Spleen (tissue), 11 donors: ENCODE results near the gene RAPGEF4. TPM values are rescaled to one million over a fixed set of nuclear protein-coding genes. Genes with fewer than 3 reads are reported as not detected.

Experiments
- DNase-seq: peaks from one replicate; pipeline ENCODE4 v3.0.0-alpha.2; 2020
- H3K27ac ChIP-seq, 8 donors: fragments of 200-600 bp; sonication (generic) in 7 of 8; 1 replicate in 4 of 8; 2 replicates in 4 of 8; pipeline versions ENCODE4 v1.5.0 to v1.8.0; 2016 to 2021; ENCODE audit warnings: inconsistent platforms in 4 of 8, mild to moderate bottlenecking in 4 of 8, moderate library complexity in 1 of 8
- H3K27me3 ChIP-seq, 7 donors: fragments of 200-600 bp; sonication (generic) in 6 of 7; replicated peaks in 1 of 7; 1 replicate in 4 of 7; 2 replicates in 3 of 7; pipeline versions ENCODE4 v1.5.0 to v1.8.0; 2016 to 2021; ENCODE audit warnings: inconsistent platforms in 3 of 7, mild to moderate bottlenecking in 1 of 7
- H3K36me3 ChIP-seq, 6 donors: fragments of 200-600 bp; sonication (generic) in 5 of 6; 1 replicate in 4 of 6; 2 replicates in 2 of 6; pipeline versions ENCODE4 v1.5.0 to v1.8.0; 2016 to 2021; ENCODE audit warnings: inconsistent platforms in 2 of 6
- H3K4me1 ChIP-seq, 6 donors: fragments of 200-600 bp; sonication (generic) in 5 of 6; 1 replicate in 3 of 6; 2 replicates in 3 of 6; pipeline versions ENCODE4 v1.5.0 to v1.8.0; 2016 to 2021; ENCODE audit warnings: inconsistent platforms in 3 of 6
- H3K4me3 ChIP-seq, 8 donors: fragments of 200-600 bp; sonication (generic) in 7 of 8; 1 replicate in 4 of 8; 2 replicates in 4 of 8; pipeline versions ENCODE4 v1.5.0 to v1.8.0; 2016 to 2021; ENCODE audit warnings: inconsistent platforms in 4 of 8, mild to moderate bottlenecking in 4 of 8, moderate library complexity in 2 of 8
- H3K9me3 ChIP-seq, 8 donors: fragments of 200-600 bp; sonication (generic) in 7 of 8; 1 replicate in 4 of 8; 2 replicates in 4 of 8; pipeline versions ENCODE4 v1.5.0 to v1.8.0; 2016 to 2021; ENCODE audit warnings: inconsistent platforms in 4 of 8
- POLR2A ChIP-seq, 3 donors: fragments of 450-650 bp; IDR thresholded peaks; one replicate each; pipeline ENCODE4 v1.5.1; 2017; ENCODE audit warnings: antibody characterized with exemption in 3 of 3, mild to moderate bottlenecking in 1 of 3
- POLR2AphosphoS5 ChIP-seq, 3 donors: sonication (generic); formaldehyde crosslinking; IDR thresholded peaks; one replicate each; pipeline ENCODE4 v1.5.1; 2017; ENCODE audit warnings: antibody characterized with exemption in 3 of 3
- WGBS, 5 donors: extraction: QIAGEN DNeasy Blood & Tissue Kit in 3 of 5; methylation state at CpG; one replicate each; pipeline versions ENCODE4 v1.1.5 to v1.1.7; 2013 to 2018; 5-methylcytosine and 5-hydroxymethylcytosine counted together
- intact Hi-C: fragments of 100-400 bp; cut with DNase I; formaldehyde crosslinking; loops from one replicate; pipeline ENCODE4 v1.15.0; 2023; ENCODE audit warnings: low total_unique reads
- polyA plus RNA-seq, 3 donors: library from polyadenylated mRNA; stranded (reverse); fragments of 200-250 nt; gene quantifications; one replicate each; pipeline ENCODE4 v1.2.1, GENCODE V29; 2013
- total RNA-seq, 7 donors: library from RNA; depleted of rRNA in 3 of 7; stranded (reverse); fragments of >200 nt in 3 of 7; fragmentation: NEBNext Ultra II Directional in 4 of 7; extraction: Animal tissue kit (Norgen Biotek cat#: 25700) in 4 of 7; gene quantifications; one replicate each; pipeline versions ENCODE4 v1.1.0 to v1.2.1, GENCODE V29; 2016 to 2021
- TF ChIP-seq, protein P1 (sequence below), 11 experiments: fragments of 200-600 bp in 7 of 11; fragments of 450-650 bp in 4 of 11; sonication (generic) in 4 of 11; IDR thresholded peaks in 8 of 11; conservative IDR thresholded peaks in 3 of 11; 1 replicate in 7 of 11; 2 replicates in 4 of 11; pipeline versions ENCODE4 v1.4.0 to v1.8.0; 2016 to 2021; ENCODE audit warnings: antibody characterized with exemption in 11 of 11, inconsistent platforms in 4 of 11, mild to moderate bottlenecking in 1 of 11
- donor health status: healthy with polysubstance abuse.
- donor health status: DM: no; HTN: no; CAD: no; lungs with moderate emphysema.
- donor health status: DM: no; HTN: no; CAD: no.
- donor health status: Bipolar disorder and iron deficiency.
- donor health status: healthy.
- donor health status: DM: no; HTN: no; CAD: no.
- donor health status: DM: yes; HTN: yes; CAD: no.

Gene RAPGEF4
- total and polyA plus RNA-seq, 10 donors: 0.52 to 11.0 (median 1.9) TPM

DNA sequence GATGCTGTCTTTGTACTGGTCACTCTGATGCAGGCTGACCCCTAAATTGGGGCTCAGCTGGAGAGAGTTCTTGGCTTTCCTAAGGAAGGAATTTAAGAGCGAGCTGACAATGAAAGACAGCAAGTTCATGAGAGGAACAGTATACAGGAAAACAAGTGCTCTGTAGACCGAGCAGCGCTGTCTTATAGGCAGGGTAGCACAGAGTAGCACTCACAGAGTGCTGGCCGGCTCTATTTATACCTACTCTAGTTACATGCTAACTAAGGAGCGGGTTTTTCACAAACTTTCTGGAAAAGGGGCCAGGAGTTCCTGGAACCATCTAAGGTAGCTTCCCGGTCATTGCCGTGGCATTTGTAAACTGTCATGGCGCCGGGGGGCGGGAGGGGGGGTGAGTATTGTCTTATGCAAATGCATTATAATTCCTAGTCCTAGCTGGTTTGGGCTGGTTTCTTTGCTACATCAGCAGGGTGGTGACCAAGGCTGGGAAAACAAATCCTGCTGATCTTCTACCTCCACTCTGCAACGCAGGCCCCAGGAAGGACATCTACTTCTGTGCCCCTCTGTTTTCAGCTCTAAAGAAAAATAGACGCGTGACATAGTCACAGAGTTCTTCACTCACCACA is 308.4 kb downstream of the RAPGEF4 start:
- intact Hi-C loops: no loop called here
- WGBS, 5 donors: 93 to 96% (median 96%) methylated on average over 13 of the region's 13 CpGs
- H3K36me3 ChIP-seq: no peaks in the 10 kb centered on the region
- DNase-seq: no peak
- no peaks in the 10 kb centered on the region for H3K27me3 ChIP-seq
- TF ChIP-seq, protein P1, sequence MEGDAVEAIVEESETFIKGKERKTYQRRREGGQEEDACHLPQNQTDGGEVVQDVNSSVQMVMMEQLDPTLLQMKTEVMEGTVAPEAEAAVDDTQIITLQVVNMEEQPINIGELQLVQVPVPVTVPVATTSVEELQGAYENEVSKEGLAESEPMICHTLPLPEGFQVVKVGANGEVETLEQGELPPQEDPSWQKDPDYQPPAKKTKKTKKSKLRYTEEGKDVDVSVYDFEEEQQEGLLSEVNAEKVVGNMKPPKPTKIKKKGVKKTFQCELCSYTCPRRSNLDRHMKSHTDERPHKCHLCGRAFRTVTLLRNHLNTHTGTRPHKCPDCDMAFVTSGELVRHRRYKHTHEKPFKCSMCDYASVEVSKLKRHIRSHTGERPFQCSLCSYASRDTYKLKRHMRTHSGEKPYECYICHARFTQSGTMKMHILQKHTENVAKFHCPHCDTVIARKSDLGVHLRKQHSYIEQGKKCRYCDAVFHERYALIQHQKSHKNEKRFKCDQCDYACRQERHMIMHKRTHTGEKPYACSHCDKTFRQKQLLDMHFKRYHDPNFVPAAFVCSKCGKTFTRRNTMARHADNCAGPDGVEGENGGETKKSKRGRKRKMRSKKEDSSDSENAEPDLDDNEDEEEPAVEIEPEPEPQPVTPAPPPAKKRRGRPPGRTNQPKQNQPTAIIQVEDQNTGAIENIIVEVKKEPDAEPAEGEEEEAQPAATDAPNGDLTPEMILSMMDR (IDR thresholded peaks at IDR 0.05 in 8 of 11, conservative IDR thresholded peaks at IDR 0.05 in 3 of 11): no peak
- TF ChIP-seq POLR2A (IDR thresholded peaks at IDR 0.05): no peak
- no peak for TF ChIP-seq POLR2AphosphoS5 (IDR thresholded peaks at IDR 0.05)
- no peak overlapping the region for H3K27ac ChIP-seq
- H3K4me1 ChIP-seq: peaks cover 0 to 8% (median 0%) of the 10 kb centered on the region in 6 donors
- H3K9me3 ChIP-seq: no peaks in the 10 kb centered on the region
- no peak overlapping the region for H3K4me3 ChIP-seq

DNA sequence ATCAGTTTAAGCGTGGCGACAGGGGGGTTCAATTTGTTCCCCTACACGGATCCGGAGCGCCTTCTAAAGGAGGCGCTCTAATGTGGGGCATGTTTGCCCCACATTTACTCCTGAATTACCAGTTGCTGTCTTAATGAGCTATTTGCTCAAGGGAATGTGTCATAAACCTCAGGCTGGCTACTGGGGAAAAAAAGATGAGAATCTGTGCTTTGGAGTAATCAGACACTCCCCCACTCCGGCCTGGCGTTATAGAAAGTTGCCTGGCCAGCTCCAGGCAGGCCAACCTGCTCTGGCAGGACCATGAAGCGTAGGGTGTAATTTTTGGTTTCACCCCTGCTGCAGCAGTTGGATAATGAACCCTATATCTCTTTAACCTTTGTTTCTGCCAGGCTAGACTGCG is 309.0 kb downstream of the RAPGEF4 start:
- no peak overlapping the region for H3K4me3 ChIP-seq
- H3K27ac ChIP-seq: no peak overlapping the region
- 70 to 93% (median 87%) methylated on average over 10 of the region's 10 CpGs for WGBS, 5 donors
- H3K36me3 ChIP-seq: no peaks in the 10 kb centered on the region
- H3K9me3 ChIP-seq: no peaks in the 10 kb centered on the region
- TF ChIP-seq POLR2A (IDR thresholded peaks at IDR 0.05): no peak
- no peak for DNase-seq
- H3K4me1 ChIP-seq: peaks cover 0 to 8% (median 0%) of the 10 kb centered on the region in 6 donors
- no peaks in the 10 kb centered on the region for H3K27me3 ChIP-seq
- intact Hi-C loops: no loop called here

- no peaks in the 10 kb centered on the region for H3K9me3 ChIP-seq
- DNase-seq: no peak
- peaks cover 0 to 8% (median 0%) of the 10 kb centered on the region in 6 donors for H3K4me1 ChIP-seq
- intact Hi-C loops: no loop called here
- H3K27ac ChIP-seq: no peak overlapping the region
- H3K4me3 ChIP-seq: no peak overlapping the region
- H3K36me3 ChIP-seq: no peaks in the 10 kb centered on the region
- H3K27me3 ChIP-seq: no peaks in the 10 kb centered on the region
- WGBS, 5 donors: 71 to 89% (median 81%) methylated on average over 2 of the region's 2 CpGs
- TF ChIP-seq POLR2AphosphoS5 (IDR thresholded peaks at IDR 0.05) (no peak), POLR2A (IDR thresholded peaks at IDR 0.05) (no peak)
- TF ChIP-seq, protein P1 (IDR thresholded peaks at IDR 0.05 in 8 of 11, conservative IDR thresholded peaks at IDR 0.05 in 3 of 11): no peak
These were observed 309.5 kb downstream of the RAPGEF4 start for GRCh38 chr2:173045181-173045580.

GRCh38 chr2:173048522-173048896 is 312.9 kb downstream of the RAPGEF4 start:
- peaks cover 0 to 12% (median 0%) of the 10 kb centered on the region in 6 donors for H3K4me1 ChIP-seq
- intact Hi-C loops: no loop called here
- H3K27me3 ChIP-seq: no peaks in the 10 kb centered on the region
- no peak overlapping the region for H3K27ac ChIP-seq
- no peak for TF ChIP-seq POLR2AphosphoS5 (IDR thresholded peaks at IDR 0.05)
- no peak for TF ChIP-seq POLR2A (IDR thresholded peaks at IDR 0.05)
- TF ChIP-seq, protein P1 (IDR thresholded peaks at IDR 0.05 in 8 of 11, conservative IDR thresholded peaks at IDR 0.05 in 3 of 11): no peak
- H3K4me3 ChIP-seq: no peak overlapping the region
- no peaks in the 10 kb centered on the region for H3K9me3 ChIP-seq
- 95 to 100% (median 96%) methylated on average over 3 of the region's 3 CpGs for WGBS, 5 donors
- DNase-seq: no peak
- H3K36me3 ChIP-seq: no peaks in the 10 kb centered on the region
